HG02610 (cell line): ENCODE measurements around the gene TNP1.

Experiments
- ATAC-seq: cut with Tn5 transposase; IDR thresholded peaks from one replicate; pipeline ENCODE4 v1.9.1; 2021; ENCODE audit warnings: mild to moderate bottlenecking, moderate library complexity; ENCODE audit not compliant: unreplicated experiment

TNP1 gene

GRCh38 chr2:216859944-216860343 is at the start of gene TNP1:
TNP1 (minus strand) TSS chr2:216860064; CDS start chr2:216860034, 30 bp downstream.
- no peak for ATAC-seq

- ATAC-seq, result no peak
Measured at GRCh38 chr2:216908300-216908699, 48.4 kb upstream of the TNP1 start.

GRCh38 chr2:216905649-216906329 is 45.9 kb upstream of the TNP1 start:
- no peak for ATAC-seq

GRCh38 chr2:216904974-216905373 is 45.1 kb upstream of the TNP1 start:
- ATAC-seq, result no peak

- ATAC-seq, result no peak
Measured at GRCh38 chr2:216904554-216904953, 44.7 kb upstream of the TNP1 start.

GRCh38 chr2:216903470-216903869 is 43.6 kb upstream of the TNP1 start:
- no peak for ATAC-seq

- no peak for ATAC-seq
Measured at GRCh38 chr2:216901273-216901672, 41.4 kb upstream of the TNP1 start.

GRCh38 chr2:216900406-216900805 is 40.5 kb upstream of the TNP1 start:
- ATAC-seq, result no peak

- no peak for ATAC-seq
Measured at GRCh38 chr2:216897561-216898203, 37.8 kb upstream of the TNP1 start.

GRCh38 chr2:216890138-216890537 is 30.3 kb upstream of the TNP1 start:
- ATAC-seq, result no peak

GRCh38 chr2:216888887-216889622 is 29.2 kb upstream of the TNP1 start:
- no peak for ATAC-seq

GRCh38 chr2:216888081-216888480 is 28.2 kb upstream of the TNP1 start:
- ATAC-seq, result no peak

GRCh38 chr2:216887138-216887537 is 27.3 kb upstream of the TNP1 start:
- ATAC-seq, result no peak

- no peak for ATAC-seq
Measured at GRCh38 chr2:216885117-216885553, 25.3 kb upstream of the TNP1 start.

GRCh38 chr2:216884347-216884746 is 24.5 kb upstream of the TNP1 start:
- ATAC-seq, result no peak

GRCh38 chr2:216882876-216883275 is 23.0 kb upstream of the TNP1 start:
- no peak for ATAC-seq

- no peak for ATAC-seq
Measured at GRCh38 chr2:216881411-216881810, 21.5 kb upstream of the TNP1 start.

- ATAC-seq, result no peak
Measured at GRCh38 chr2:216880509-216881184, 20.8 kb upstream of the TNP1 start.

GRCh38 chr2:216879727-216880508 is 20.1 kb upstream of the TNP1 start:
- no peak for ATAC-seq

- no peak for ATAC-seq
Measured at GRCh38 chr2:216878072-216878471, 18.2 kb upstream of the TNP1 start.

GRCh38 chr2:216877085-216877484 is 17.2 kb upstream of the TNP1 start:
- no peak for ATAC-seq
